Measurements from ENCODE around the gene ARV1. TPM values are rescaled to one million over a fixed set of nuclear protein-coding genes. Genes with fewer than 3 reads are reported as not detected.

Gene ARV1
- total RNA-seq, 1 experiment from 2014 or later: 8.0 TPM

DNA sequence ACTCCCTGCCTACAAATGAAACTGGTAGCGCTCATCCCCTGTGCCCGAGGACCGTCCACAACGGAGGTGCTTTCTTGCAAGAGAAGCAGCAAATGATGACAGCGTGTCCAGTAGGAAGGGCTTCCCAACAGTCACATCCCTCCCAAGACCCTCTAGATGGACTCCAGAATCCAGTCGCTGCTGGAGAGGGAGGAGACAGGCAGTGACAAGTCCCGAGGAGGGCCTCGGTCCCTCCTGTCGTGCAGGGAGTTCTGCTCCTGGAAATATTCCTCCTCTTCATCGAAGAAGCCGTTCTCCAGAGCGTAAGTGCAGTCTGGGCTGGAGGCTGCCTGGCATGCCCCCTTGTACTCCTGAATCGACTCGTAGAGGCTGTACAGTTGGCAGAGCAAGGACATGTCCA is 40.8 kb downstream of the ARV1 start:
- WGBS (ENCODE audit: extremely low coverage, insufficient read length, low lambda C conversion rate): no CpG with 5 or more reads among the region's 14 CpGs
- H3K56ac ChIP-seq (ENCODE audit: insufficient read length, low read depth, low read length): no peak overlapping the region

More for the DNA sequence above, 40.8 kb downstream of the ARV1 start:
- no peak overlapping the region; a peak in 1 of 5 replicates for H3K4me3 Mint-ChIP-seq
- Histone ChIP-seq H4K20me1 (ENCODE audit: control insufficient read depth, insufficient read depth, insufficient read length) (no peaks in the 10 kb centered on the region), H3K18ac (ENCODE audit: insufficient read length, low read depth, low read length) (no peak overlapping the region), H3K27ac (ENCODE audit: insufficient read length, low read depth, low read length) (no peak overlapping the region), H3K79me2 (ENCODE audit: insufficient read depth, low read length) (no peaks in the 10 kb centered on the region), H2BK5ac (ENCODE audit: insufficient read length, low read length) (no peak overlapping the region), H2BK120ac (ENCODE audit: low read depth, low read length, poor library complexity, severe bottlenecking) (no peak overlapping the region), H3K4me1 (ENCODE audit: insufficient read depth, low read length) (peaks cover 12% of the 10 kb centered on the region; the same call in 1 of the 2 replicates), H3K23me2 (ENCODE audit: insufficient read length, low read depth, low read length, poor library complexity, severe bottlenecking) (no peaks in the 10 kb centered on the region), H2BK12ac (ENCODE audit: insufficient read length, low read depth, low read length) (no peak overlapping the region), H3K9ac (ENCODE audit: extremely low read depth, insufficient read length, low read length) (no peak overlapping the region), H3K27me3 (ENCODE audit: insufficient read depth, low read length) (no peaks in the 10 kb centered on the region; the same call in 1 of the 2 replicates), H2BK15ac (ENCODE audit: low read depth, low read length) (no peak overlapping the region), H3K9me3 (ENCODE audit: control insufficient read depth, low read depth, low read length) (no peaks in the 10 kb centered on the region), H3T11ph (ENCODE audit: low read length) (no peak overlapping the region), H4K5ac (ENCODE audit: insufficient read length, low read depth, low read length) (no peak overlapping the region), H3K14ac (ENCODE audit: insufficient read depth, low read length) (no peak overlapping the region; the same call in 1 of the 2 replicates), H3K4me2 (ENCODE audit: insufficient read depth, insufficient read length, low read length) (no peak overlapping the region), H2AK5ac (ENCODE audit: insufficient read length, low read length) (no peak overlapping the region), H3K79me1 (ENCODE audit: insufficient read depth, low read depth, low read length, poor library complexity, severe bottlenecking) (no peaks in the 10 kb centered on the region), H2AFZ (ENCODE audit: low read length) (no peak overlapping the region), H4K8ac (replicated peaks; ENCODE audit: insufficient read length, low read depth, low read length) (no peak overlapping the region), H4K91ac (ENCODE audit: insufficient read length, low read depth, low read length) (no peak overlapping the region), H3K23ac (ENCODE audit: insufficient read length, low read depth, low read length) (no peak overlapping the region), H2BK20ac (ENCODE audit: low read depth, low read length, poor library complexity, severe bottlenecking) (no peak overlapping the region), H3K4ac (ENCODE audit: low read depth, low read length) (no peak overlapping the region)
- no peak for DNase-seq
- peaks cover 15 to 27% of the 10 kb centered on the region in 2 experiments for H3K4me1 Mint-ChIP-seq
- no peaks in the 10 kb centered on the region for H3K9me3 Mint-ChIP-seq
- no peaks in the 10 kb centered on the region; a peak in 1 of 7 replicates for H3K36me3 Mint-ChIP-seq (ENCODE audit: insufficient read depth in 1 of 3, low read depth in 3 of 3)
- no peak overlapping the region for H3K27ac Mint-ChIP-seq
- TF ChIP-seq CTCF (conservative IDR thresholded peaks at IDR 0.05): no peak
- peaks cover 75% of the 10 kb centered on the region for H3K27me3 Mint-ChIP-seq (ENCODE audit: low read depth)
